ENCODE data around the gene ZSCAN29. TPM values are rescaled to one million over a fixed set of nuclear protein-coding genes. Genes with fewer than 3 reads are reported as not detected.

Gene ZSCAN29
- total RNA-seq, 1 donor from 2014 or later, result 37.8 TPM

DNA sequence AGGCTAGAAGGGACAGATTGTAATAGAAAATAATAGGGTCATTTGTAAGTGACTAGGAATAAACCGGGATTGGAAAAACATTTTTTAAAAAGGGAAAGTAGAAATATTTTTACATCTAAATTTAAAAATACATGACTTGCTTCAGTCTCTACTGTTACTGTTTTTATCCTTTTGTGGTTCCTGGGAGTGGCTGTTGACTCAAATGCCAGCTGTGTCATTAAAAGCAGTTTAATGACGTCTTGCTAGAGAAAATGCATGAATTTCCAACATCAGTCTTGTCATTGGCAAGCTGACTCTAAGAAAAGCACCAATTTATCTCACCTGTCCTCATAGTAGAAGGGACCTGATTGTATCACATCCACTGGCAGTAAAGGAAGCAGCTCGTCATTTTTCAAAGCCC lies 23.7 kb downstream of the ZSCAN29 start:
- DNase-seq, result no peak

- no peak for DNase-seq
Observed at GRCh38 chr15:43346305-43346704, 24.5 kb downstream of the ZSCAN29 start.

DNA sequence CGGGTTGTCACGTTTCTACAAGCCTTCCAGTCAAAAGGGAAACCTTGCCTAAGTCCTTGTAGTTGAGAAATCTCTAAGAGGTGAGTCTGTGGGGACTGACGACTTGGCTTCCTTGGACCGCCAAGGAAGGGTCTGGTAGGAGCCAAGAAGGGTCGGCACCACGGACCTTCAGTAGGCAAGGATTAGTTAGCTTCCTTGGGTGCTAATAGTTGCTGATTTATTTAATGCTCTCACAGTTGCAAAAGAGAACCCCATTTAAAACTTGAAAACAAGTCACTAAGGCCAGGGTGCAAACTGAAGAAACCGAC lies 40.1 kb downstream of the ZSCAN29 start:
- DNase-seq, result no peak

- peak; percentile 99 for DNase-seq
Observed at GRCh38 chr15:43329960-43330779, 40.7 kb downstream of the ZSCAN29 start, which contains the start of gene LCMT2. Gene LCMT2 (minus strand): TSS chr15:43330573. CDS start chr15:43330489, 84 bp downstream.

DNA sequence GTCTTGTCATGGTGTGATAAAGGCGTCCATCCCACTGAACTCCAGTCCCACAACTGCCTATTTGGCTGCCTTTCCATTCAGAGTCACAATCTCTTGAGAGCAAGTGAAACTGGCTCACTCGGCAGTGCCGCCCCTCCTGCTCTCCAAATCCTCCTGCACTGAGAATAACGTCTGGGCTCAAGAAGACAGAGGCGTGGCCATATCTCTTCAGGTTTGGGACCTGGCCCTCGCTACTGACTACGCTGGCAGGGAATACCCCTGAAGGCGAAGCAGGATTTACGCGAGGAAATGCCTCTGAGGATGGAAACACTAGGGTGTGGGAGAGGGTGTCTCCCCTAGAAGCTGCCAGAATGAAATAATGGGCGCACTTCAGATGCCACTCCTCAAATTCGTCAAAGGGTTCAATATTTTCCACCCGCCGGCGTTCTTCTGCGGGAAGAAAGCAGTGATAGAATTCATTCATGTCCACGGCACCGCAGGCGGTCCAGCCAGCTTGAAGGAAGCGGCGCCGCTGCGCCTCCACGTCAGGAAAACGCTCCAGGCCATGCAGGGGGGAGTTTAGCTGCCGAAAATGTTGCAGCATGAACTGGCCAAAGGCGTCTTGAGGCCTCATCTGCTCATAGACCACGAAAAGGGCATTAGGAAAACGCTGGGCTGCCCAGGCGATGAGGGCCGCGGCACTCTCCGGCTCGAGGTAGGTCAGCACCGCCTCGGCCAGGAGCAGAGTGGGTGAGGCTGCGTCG lies 41.5 kb downstream of the ZSCAN29 start:
- DNase-seq, result peak; percentile 41

DNA sequence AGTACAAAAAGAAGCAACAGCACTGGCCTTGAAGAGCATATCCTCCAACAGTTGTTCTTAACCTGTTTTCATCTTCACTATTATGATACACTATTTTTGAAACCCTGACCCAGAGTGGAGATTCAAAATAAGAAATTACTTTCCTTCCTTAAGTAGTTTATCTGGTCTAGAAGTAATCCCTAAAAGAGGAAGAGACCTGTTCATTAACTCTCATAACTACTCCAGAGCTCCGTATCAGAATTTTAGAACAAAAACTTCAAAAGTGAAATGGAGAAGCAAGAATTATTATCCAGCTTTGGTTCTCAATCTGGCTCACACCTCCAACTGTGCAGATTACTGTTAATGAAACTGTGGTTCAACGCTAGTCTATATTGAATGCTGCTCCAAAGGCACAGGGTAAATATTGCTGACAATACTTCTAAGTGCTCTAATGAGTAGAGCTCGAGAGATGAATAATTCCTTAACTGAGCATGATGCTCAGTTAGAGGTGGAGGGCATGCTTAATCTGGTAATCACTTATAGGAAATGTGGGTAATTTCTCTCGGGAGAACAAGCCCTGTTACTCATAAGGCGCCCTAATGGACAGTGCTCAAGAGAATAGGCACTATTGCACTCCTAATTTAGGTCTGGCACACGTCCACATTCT lies 45.7 kb downstream of the ZSCAN29 start:
- DNase-seq, result no peak

DNA sequence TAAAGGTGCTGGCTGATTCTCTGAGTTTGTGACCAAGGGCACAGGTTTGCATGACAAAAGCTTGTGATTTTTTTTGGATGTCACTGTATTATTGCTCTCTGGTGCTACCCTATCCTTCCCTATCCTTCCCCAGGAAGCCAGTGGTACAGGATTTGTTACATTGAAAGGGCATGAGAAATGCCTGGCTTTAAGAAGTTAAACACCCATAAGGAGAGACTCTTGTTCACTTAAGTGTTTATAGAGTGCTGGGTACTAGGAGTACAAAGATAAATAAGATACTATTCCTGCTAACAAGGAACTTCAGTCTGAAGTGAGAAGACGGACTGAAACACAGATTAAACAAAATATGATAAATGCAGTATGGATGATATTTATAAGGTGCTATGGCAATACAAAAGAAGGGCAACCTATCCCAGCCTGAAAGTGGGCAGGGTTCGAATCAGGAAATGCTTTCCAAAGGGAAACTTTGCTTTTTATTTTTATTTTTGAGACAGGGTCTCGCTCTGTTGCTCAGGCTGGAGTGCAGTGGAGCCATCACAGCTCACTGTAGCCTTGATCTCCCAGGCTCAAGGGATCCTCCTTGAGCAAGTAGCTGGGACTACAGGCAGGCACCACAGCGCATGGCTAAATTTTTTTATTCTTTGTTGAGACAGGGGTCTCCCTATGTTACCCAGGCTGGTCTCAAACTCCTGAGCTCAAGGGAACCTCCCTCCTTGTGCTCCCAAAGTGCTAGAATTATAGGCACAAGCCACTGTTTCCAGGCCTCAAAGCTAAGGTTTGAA lies 51.7 kb downstream of the ZSCAN29 start:
- DNase-seq, result no peak

DNA sequence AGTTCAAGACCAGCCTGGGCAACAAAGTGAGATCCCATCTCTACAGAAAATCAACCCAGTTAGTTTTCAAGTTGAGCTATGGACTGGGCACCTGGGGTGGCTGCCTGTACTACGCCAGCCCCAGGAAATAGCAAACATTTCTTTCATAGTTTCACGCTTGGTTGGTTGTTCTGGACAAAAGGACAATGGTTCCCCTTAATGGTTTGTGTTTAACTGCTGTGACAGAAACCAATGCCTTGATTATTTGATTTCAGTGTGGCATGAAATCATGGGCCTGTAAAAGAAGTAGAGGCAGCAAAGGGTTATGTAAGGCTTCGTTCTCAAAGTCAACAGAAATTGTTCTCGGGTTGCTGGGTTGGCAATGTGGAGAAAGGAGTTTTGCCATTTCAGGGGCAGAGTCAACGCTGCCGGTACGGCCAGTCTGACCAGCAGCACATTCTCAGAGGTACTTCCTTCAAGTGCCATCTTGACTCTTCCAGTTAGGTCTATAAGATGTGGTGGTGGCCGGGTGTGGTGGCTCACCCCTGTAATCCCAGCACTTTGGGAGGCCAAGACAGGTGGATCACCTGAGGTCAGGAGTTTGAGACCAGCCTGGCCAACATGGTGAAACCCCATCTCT lies 53.2 kb downstream of the ZSCAN29 start:
- no peak for DNase-seq

GRCh38 chr15:43316971-43317346 lies 53.9 kb downstream of the ZSCAN29 start:
- DNase-seq, result no peak

DNA sequence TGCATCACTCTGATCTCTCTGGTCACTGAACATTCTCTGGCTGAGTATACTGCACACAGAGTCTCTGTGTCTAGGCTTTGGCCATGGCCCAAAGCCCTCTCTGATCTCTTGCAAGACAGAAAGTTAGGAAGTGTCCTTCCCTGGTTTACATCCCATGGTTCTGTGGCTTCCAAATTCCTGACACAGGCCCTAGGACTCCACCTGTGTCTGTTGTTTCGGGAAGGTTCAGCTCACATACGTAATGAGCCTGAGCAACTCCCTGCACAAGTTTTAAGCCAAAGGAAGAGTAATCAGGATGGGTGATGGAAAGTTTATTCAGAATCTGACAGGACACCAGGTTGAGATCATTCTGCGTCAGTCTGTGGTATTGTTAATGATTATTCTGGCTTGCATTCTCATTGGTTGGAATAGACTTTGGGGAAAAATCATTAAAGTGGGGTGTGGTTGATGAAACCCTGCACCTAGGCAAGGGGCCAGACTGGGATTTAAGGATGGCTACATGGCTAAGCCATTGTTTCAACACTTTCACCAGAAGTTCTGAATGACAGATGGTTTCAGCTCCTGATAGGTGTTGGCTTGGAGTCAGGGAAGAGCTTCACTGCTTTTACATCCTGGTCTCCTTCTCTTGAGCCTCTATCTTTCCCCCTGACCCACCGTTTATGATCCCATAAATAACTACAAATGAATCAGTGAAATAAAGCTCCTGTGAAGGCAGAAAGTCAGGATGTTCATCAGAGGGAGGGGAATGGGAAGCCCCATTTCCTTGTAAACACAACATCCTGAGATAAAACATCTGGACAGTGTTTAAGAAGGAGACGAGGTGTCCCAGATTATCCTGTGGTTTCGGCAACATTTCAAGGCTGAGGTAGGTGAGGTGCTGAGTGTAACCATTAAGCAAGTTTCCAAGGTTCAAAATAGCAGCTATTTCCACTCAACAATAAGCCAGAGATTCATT lies 54.5 kb downstream of the ZSCAN29 start:
- peak; percentile 68 for DNase-seq

DNA sequence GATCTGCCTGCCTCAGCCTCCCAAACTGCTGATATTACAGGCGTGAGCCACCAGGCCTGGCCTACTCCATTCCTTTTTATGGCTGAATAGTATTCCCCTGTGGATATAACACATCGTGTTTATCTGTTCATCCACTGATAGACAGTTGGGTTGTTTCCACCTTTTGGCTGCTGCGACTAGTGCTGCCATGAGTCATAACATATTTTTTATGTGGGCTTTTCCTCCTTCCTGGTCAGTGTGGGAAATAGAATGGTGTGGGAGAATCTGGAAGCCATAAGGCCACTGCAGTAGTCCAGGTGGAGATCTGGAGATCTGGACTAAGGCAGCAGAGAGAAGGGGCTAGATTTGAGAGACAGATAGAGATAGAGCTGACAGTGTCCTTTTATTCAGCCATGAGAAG lies 56.7 kb downstream of the ZSCAN29 start:
- DNase-seq, result no peak

- DNase-seq, result no peak
Observed at GRCh38 chr15:43312378-43312777, 58.5 kb downstream of the ZSCAN29 start.

Other genes starting within 250 kb of the ZSCAN29 start
- 16.6 TPM for gene TMEM62, start 237.5 kb downstream of the ZSCAN29 start, total RNA-seq
- 44.7 TPM for gene CCNDBP1, start 185.6 kb downstream of the ZSCAN29 start, total RNA-seq
- gene EPB42, start 150.0 kb downstream of the ZSCAN29 start, total RNA-seq, result 4.6 TPM
- 6.8 TPM for gene TGM5, start 104.1 kb downstream of the ZSCAN29 start, total RNA-seq
- gene TGM7, start 68.8 kb downstream of the ZSCAN29 start, total RNA-seq, result not detected
- gene LCMT2, start 40.5 kb downstream of the ZSCAN29 start, total RNA-seq, result 5.2 TPM
- gene TUBGCP4, start 58 bp upstream of the ZSCAN29 start, total RNA-seq, result 13.2 TPM
- 87.9 TPM for gene TP53BP1, start 122.1 kb upstream of the ZSCAN29 start, total RNA-seq
- gene MAP1A, start 146.6 kb upstream of the ZSCAN29 start, total RNA-seq, result 22.5 TPM
- gene PPIP5K1, start 219.2 kb upstream of the ZSCAN29 start, total RNA-seq, result 15.5 TPM
- gene CKMT1B, start 223.0 kb upstream of the ZSCAN29 start, total RNA-seq, result 4.3 TPM
- 0.21 TPM for gene STRC, start 247.8 kb upstream of the ZSCAN29 start, total RNA-seq

All from tongue (tissue), 2 donors.